Left hindlimb (tissue), 1 donor: ENCODE results near the gene KLHL11.

Source experiments
- DNase-seq: peaks from one replicate; pipeline ENCODE4 v3.0.0-alpha.2; 2018

KLHL11 gene

DNA sequence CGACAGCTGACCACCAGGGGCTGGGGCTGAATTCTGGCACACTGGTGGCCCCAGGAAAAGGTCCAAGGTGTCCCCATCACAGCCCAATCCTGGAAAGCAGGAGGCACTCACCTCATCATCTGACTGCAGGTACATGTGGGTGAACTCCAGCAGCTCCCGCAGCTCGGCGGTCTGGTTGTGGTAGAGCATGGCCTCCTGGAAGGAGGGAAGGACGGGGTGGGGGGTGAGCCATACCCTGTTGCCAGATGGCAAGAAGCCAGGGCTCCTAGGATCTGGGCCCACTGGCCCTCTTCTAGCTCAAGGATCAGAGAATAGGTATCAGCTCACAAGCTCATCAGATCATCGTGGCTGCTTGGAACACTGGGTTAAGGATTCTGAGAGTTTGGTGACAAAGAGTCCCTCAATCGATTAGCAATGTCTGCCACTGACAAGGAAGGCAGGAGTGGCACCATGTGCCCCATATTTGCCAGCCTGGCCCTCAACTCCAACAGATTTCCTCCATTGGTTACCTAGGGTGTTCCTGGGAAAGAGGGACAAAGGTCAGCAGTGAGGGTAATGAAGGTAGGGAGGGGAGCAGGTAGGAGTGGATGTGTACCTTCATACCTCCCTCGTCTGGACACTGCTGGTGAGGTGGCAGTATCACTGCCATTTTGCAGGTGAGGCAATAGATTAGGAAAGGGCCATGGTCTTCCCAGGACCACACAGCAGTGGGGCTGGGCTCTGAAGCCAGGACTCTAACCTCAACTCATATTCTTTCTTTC is 58.4 kb downstream of the KLHL11 start:
- no peak for DNase-seq
